ENCODE results near the gene TEAD3. TPM values are rescaled to one million over a fixed set of nuclear protein-coding genes. Genes with fewer than 3 reads are reported as not detected.

Gene TEAD3
- total RNA-seq, 1 experiment from 2014 or later, result 27.0 TPM

DNA sequence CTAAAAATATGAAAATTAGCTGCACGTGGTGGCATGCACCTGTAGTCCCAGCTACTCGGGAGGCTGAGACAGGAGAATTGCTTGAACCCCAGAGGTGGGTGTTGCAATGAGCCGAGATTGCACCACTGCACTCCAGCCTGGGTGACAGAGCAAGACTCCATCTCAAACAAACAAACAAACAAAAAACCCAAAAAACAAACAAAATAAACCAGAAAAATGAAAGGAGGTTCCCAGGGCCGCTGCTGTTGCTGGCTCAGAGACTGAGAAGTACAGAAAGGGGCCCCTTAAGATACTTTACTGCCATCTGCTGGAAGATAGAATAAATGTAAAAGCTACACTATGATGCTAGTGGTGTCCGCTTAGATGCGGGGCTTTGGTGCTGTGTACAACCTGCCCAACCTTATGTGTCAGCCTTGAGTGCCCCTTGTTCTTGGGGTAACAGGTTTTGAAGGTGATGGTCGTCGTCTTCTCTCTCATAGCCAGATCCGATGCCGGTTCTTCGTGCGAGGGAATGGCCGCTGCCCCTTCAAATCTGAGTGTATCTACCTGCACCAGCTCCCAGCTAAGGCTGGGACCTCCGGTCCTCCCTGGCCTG, 47.5 kb downstream of the TEAD3 start:
- Mint-ChIP-seq H3K9me3 (no peaks in the 10 kb centered on the region), H3K4me1 (peaks cover 23 to 27% of the 10 kb centered on the region in 2 experiments), H3K27me3 (ENCODE audit: low read depth) (peaks cover 17% of the 10 kb centered on the region), H3K4me3 (peak overlapping the region in 1 of 2 experiments; percentile 20; a peak in 1 of 5 replicates), H3K27ac (no peak overlapping the region), H3K36me3 (ENCODE audit: insufficient read depth in 1 of 3, low read depth in 3 of 3) (no peaks in the 10 kb centered on the region)
- Histone ChIP-seq H3K4ac (ENCODE audit: low read depth, low read length) (no peak overlapping the region), H3K14ac (ENCODE audit: insufficient read depth, low read length) (no peak overlapping the region), H3K79me2 (ENCODE audit: insufficient read depth, low read length) (no peaks in the 10 kb centered on the region), H3K23me2 (ENCODE audit: insufficient read length, low read depth, low read length, poor library complexity, severe bottlenecking) (peaks cover 5% of the 10 kb centered on the region), H2BK12ac (ENCODE audit: insufficient read length, low read depth, low read length) (no peak overlapping the region), H2BK15ac (ENCODE audit: low read depth, low read length) (no peak overlapping the region), H2BK5ac (ENCODE audit: insufficient read length, low read length) (no peak overlapping the region), H3K27me3 (ENCODE audit: insufficient read depth, low read length) (no peaks in the 10 kb centered on the region), H3K18ac (ENCODE audit: insufficient read length, low read depth, low read length) (no peak overlapping the region), H2AK5ac (ENCODE audit: insufficient read length, low read length) (no peak overlapping the region), H3T11ph (ENCODE audit: low read length) (no peak overlapping the region), H3K56ac (ENCODE audit: insufficient read length, low read depth, low read length) (no peak overlapping the region), H3K27ac (ENCODE audit: insufficient read length, low read depth, low read length) (no peak overlapping the region), H4K5ac (ENCODE audit: insufficient read length, low read depth, low read length) (no peak overlapping the region), H4K8ac (replicated peaks; ENCODE audit: insufficient read length, low read depth, low read length) (no peak overlapping the region), H2BK20ac (ENCODE audit: low read depth, low read length, poor library complexity, severe bottlenecking) (no peak overlapping the region), H3K9me3 (ENCODE audit: control insufficient read depth, low read depth, low read length) (no peaks in the 10 kb centered on the region), H3K9ac (ENCODE audit: extremely low read depth, insufficient read length, low read length) (no peak overlapping the region), H2AFZ (ENCODE audit: low read length) (no peak overlapping the region), H3K4me1 (ENCODE audit: insufficient read depth, low read length) (0 out of 2 replicates have a peak, but pooled peaks cover 4% of the 10 kb centered on the region), H3K4me2 (ENCODE audit: insufficient read depth, insufficient read length, low read length) (no peak overlapping the region), H4K20me1 (ENCODE audit: control insufficient read depth, insufficient read depth, insufficient read length) (no peaks in the 10 kb centered on the region), H3K23ac (ENCODE audit: insufficient read length, low read depth, low read length) (no peak overlapping the region), H4K91ac (ENCODE audit: insufficient read length, low read depth, low read length) (no peak overlapping the region), H3K79me1 (ENCODE audit: insufficient read depth, low read depth, low read length, poor library complexity, severe bottlenecking) (no peaks in the 10 kb centered on the region), H2BK120ac (ENCODE audit: low read depth, low read length, poor library complexity, severe bottlenecking) (no peak overlapping the region)
- DNase-seq, result no peak
- no CpG with 5 or more reads among the region's 14 CpGs for WGBS (ENCODE audit: extremely low coverage, insufficient read length, low lambda C conversion rate)
- TF ChIP-seq, protein P1, sequence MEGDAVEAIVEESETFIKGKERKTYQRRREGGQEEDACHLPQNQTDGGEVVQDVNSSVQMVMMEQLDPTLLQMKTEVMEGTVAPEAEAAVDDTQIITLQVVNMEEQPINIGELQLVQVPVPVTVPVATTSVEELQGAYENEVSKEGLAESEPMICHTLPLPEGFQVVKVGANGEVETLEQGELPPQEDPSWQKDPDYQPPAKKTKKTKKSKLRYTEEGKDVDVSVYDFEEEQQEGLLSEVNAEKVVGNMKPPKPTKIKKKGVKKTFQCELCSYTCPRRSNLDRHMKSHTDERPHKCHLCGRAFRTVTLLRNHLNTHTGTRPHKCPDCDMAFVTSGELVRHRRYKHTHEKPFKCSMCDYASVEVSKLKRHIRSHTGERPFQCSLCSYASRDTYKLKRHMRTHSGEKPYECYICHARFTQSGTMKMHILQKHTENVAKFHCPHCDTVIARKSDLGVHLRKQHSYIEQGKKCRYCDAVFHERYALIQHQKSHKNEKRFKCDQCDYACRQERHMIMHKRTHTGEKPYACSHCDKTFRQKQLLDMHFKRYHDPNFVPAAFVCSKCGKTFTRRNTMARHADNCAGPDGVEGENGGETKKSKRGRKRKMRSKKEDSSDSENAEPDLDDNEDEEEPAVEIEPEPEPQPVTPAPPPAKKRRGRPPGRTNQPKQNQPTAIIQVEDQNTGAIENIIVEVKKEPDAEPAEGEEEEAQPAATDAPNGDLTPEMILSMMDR (conservative IDR thresholded peaks at IDR 0.05), result peak; percentile 86
